GM23248 (cell line): ENCODE data around the gene RTP2.

Experiments used
- EZH2 ChIP-seq: fragments of 200-600 bp; sonication (generic); IDR thresholded peaks from 2 replicates; pipeline ENCODE4 v1.6.1; 2018; ENCODE audit warnings: antibody characterized with exemption, mild to moderate bottlenecking; ENCODE audit not compliant: insufficient read depth, poor library complexity, severe bottlenecking
- EZH2phosphoT487 ChIP-seq: fragments of 200-600 bp; sonication (generic); IDR thresholded peaks from 2 replicates; pipeline ENCODE4 v1.6.1; 2018; ENCODE audit warnings: antibody characterized with exemption, moderate library complexity, mild to moderate bottlenecking, low read depth; ENCODE audit not compliant: insufficient read depth

- no peak for TF ChIP-seq EZH2phosphoT487
- no peak for TF ChIP-seq EZH2
These were observed 29.3 kb downstream of the RTP2 start for GRCh38 chr3:187673012-187673411.
